H9 (cell line): Measurements from ENCODE around the gene MGAT4A. TPM values are rescaled to one million over a fixed set of nuclear protein-coding genes. Genes with fewer than 3 reads are reported as not detected.

Source experiments
- DNase-seq: peaks from one replicate; pipeline ENCODE4 v3.0.0-alpha.2; 2017
- H2AFZ ChIP-seq: one replicate; pipeline ENCODE4 v1.6.1; 2013; ENCODE audit warnings: mild to moderate bottlenecking, low read length, control low read depth, moderate library complexity
- H2AK5ac ChIP-seq: 2 replicates; pipeline ENCODE4 v1.6.1; 2013; ENCODE audit warnings: low read length, control low read depth, mixed read lengths; ENCODE audit not compliant: insufficient read length
- H2BK120ac ChIP-seq: one replicate; pipeline ENCODE4 v1.6.1; 2013; ENCODE audit warnings: low read depth, mild to moderate bottlenecking, low read length, control low read depth, inconsistent platforms; ENCODE audit not compliant: poor library complexity, severe bottlenecking
- H2BK12ac ChIP-seq: 2 replicates; pipeline ENCODE4 v1.6.1; 2013; ENCODE audit warnings: low read length, control low read depth, mixed read lengths, low read depth; ENCODE audit not compliant: insufficient read length
- H2BK15ac ChIP-seq: 2 replicates; pipeline ENCODE4 v1.6.1; 2013; ENCODE audit warnings: low read depth, low read length, control low read depth
- H2BK20ac ChIP-seq: one replicate; pipeline ENCODE4 v1.6.1; 2013; ENCODE audit warnings: low read depth, mild to moderate bottlenecking, low read length, control low read depth, inconsistent platforms; ENCODE audit not compliant: poor library complexity, severe bottlenecking
- H2BK5ac ChIP-seq: 2 replicates; pipeline ENCODE4 v1.6.1; 2013; ENCODE audit warnings: low read length, control low read depth, mixed read lengths; ENCODE audit not compliant: insufficient read length
- H3K14ac ChIP-seq: 2 replicates; pipeline ENCODE4 v1.6.1; 2013; ENCODE audit warnings: low read length, control low read depth; ENCODE audit not compliant: insufficient read depth
- H3K18ac ChIP-seq: 2 replicates; pipeline ENCODE4 v1.6.1; 2013; ENCODE audit warnings: low read depth, mild to moderate bottlenecking, mixed read lengths, low read length, control low read depth; ENCODE audit not compliant: insufficient read length
- H3K23ac ChIP-seq: 2 replicates; pipeline ENCODE4 v1.6.1; 2013; ENCODE audit warnings: low read length, control low read depth, mixed read lengths, low read depth; ENCODE audit not compliant: insufficient read length
- H3K23me2 ChIP-seq: 2 replicates; pipeline ENCODE4 v1.6.1; 2013; ENCODE audit warnings: low read depth, mild to moderate bottlenecking, mixed read lengths, low read length, control low read depth; ENCODE audit not compliant: insufficient read length, poor library complexity, severe bottlenecking
- H3K27ac ChIP-seq: 2 replicates; pipeline ENCODE4 v1.5.1; 2013; ENCODE audit warnings: low read length, control low read depth, mixed read lengths, low read depth; ENCODE audit not compliant: insufficient read length
- H3K27me3 ChIP-seq: 2 replicates; pipeline ENCODE4 v1.6.1; 2013; ENCODE audit warnings: low read length, control low read depth, inconsistent platforms; ENCODE audit not compliant: insufficient read depth
- H3K4ac ChIP-seq: 2 replicates; pipeline ENCODE4 v1.6.1; 2013; ENCODE audit warnings: low read depth, mild to moderate bottlenecking, control low read depth, inconsistent platforms, low read length, moderate library complexity
- H3K4me1 ChIP-seq: 2 replicates; pipeline ENCODE4 v1.6.1; 2013; ENCODE audit warnings: low read length, control low read depth, inconsistent platforms; ENCODE audit not compliant: insufficient read depth
- H3K4me2 ChIP-seq: 2 replicates; pipeline ENCODE4 v1.6.1; 2013; ENCODE audit warnings: low read length, control low read depth, mixed read lengths; ENCODE audit not compliant: insufficient read length, insufficient read depth
- H3K56ac ChIP-seq: 2 replicates; pipeline ENCODE4 v1.6.1; 2013; ENCODE audit warnings: low read depth, mild to moderate bottlenecking, mixed read lengths, low read length, control low read depth; ENCODE audit not compliant: insufficient read length
- H3K79me1 ChIP-seq: 2 replicates; pipeline ENCODE4 v1.6.1; 2013; ENCODE audit warnings: low read depth, mild to moderate bottlenecking, moderate library complexity, low read length, control low read depth, inconsistent platforms; ENCODE audit not compliant: insufficient read depth, poor library complexity, severe bottlenecking
- H3K79me2 ChIP-seq: 2 replicates; pipeline ENCODE4 v1.6.1; 2013; ENCODE audit warnings: low read length, control low read depth, inconsistent platforms; ENCODE audit not compliant: insufficient read depth
- H3K9ac ChIP-seq: 2 replicates; pipeline ENCODE4 v1.6.1; 2013; ENCODE audit warnings: low read length, control low read depth, mixed read lengths; ENCODE audit not compliant: insufficient read length; ENCODE audit errors: extremely low read depth
- H3K9me3 ChIP-seq: one replicate; pipeline ENCODE4 v1.6.1; 2013; ENCODE audit warnings: low read depth, low read length, inconsistent platforms; ENCODE audit not compliant: control insufficient read depth
- H3T11ph ChIP-seq: one replicate; pipeline ENCODE4 v1.6.1; 2013; ENCODE audit warnings: mild to moderate bottlenecking, low read length, control low read depth, inconsistent platforms
- H4K20me1 ChIP-seq: one replicate; pipeline ENCODE4 v1.6.1; 2013; ENCODE audit not compliant: control insufficient read depth, insufficient read length, insufficient read depth
- H4K5ac ChIP-seq: 2 replicates; pipeline ENCODE4 v1.6.1; 2013; ENCODE audit warnings: low read depth, mild to moderate bottlenecking, mixed read lengths, low read length, control low read depth; ENCODE audit not compliant: insufficient read length
- H4K8ac ChIP-seq: replicated peaks from 2 replicates; pipeline ENCODE4 v1.6.1; 2013; ENCODE audit warnings: low read length, control low read depth, mixed read lengths, low read depth; ENCODE audit not compliant: insufficient read length
- H4K91ac ChIP-seq: 2 replicates; pipeline ENCODE4 v1.6.1; 2013; ENCODE audit warnings: low read depth, mild to moderate bottlenecking, moderate library complexity, mixed read lengths, low read length, control low read depth; ENCODE audit not compliant: insufficient read length
- H3K27ac Mint-ChIP-seq, 3 experiments: 2 replicates in 2 of 3; 3 replicates in 1 of 3; pipeline ENCODE4 v1.8.0; 2020 to 2021; ENCODE audit warnings: mixed read lengths in 3 of 3, mild to moderate bottlenecking in 1 of 3, moderate library complexity in 1 of 3
- H3K27me3 Mint-ChIP-seq: 2 replicates; pipeline ENCODE4 v1.8.0; 2021; ENCODE audit warnings: low read depth, mild to moderate bottlenecking, moderate library complexity, mixed read lengths
- H3K36me3 Mint-ChIP-seq, 3 experiments: 2 replicates in 2 of 3; 3 replicates in 1 of 3; pipeline ENCODE4 v1.8.0; 2020 to 2021; ENCODE audit warnings: low read depth in 3 of 3, mixed read lengths in 3 of 3; ENCODE audit not compliant: insufficient read depth in 1 of 3
- H3K4me1 Mint-ChIP-seq, 2 experiments: 2 replicates each; pipeline ENCODE4 v1.8.0; 2020; ENCODE audit warnings: mixed read lengths in 2 of 2
- H3K4me3 Mint-ChIP-seq, 2 experiments: 2 replicates in 1 of 2; 3 replicates in 1 of 2; pipeline ENCODE4 v1.8.0; 2020 to 2021; ENCODE audit warnings: mild to moderate bottlenecking in 2 of 2, mixed read lengths in 2 of 2, moderate library complexity in 1 of 2
- H3K9me3 Mint-ChIP-seq, 2 experiments: 2 replicates in 1 of 2; 3 replicates in 1 of 2; pipeline ENCODE4 v1.8.0; 2020; ENCODE audit warnings: mild to moderate bottlenecking in 2 of 2, mixed read lengths in 2 of 2, moderate library complexity in 1 of 2
- CTCF ChIP-seq: fragments of 200-600 bp; sonication (generic); conservative IDR thresholded peaks from 3 replicates; pipeline ENCODE4 v1.8.0; 2021; ENCODE audit warnings: antibody characterized with exemption, mild to moderate bottlenecking
- WGBS: extraction: QIAGEN DNeasy Blood & Tissue Kit; methylation state at CpG from one replicate; pipeline ENCODE4 v1.1.7; 2013; ENCODE audit warnings: missing lambda C conversion rate, low lambda C conversion rate, mixed read lengths; ENCODE audit not compliant: insufficient read length; ENCODE audit errors: extremely low coverage; 5-methylcytosine and 5-hydroxymethylcytosine counted together
- total RNA-seq: library from RNA; stranded (reverse); gene quantifications from 2 replicates; pipeline ENCODE4 v1.2.1, GENCODE V29; 2021

The MGAT4A gene
- total RNA-seq, 1 experiment from 2014 or later: 3.5 TPM

GRCh38 chr2:98701230-98701629, 29.7 kb downstream of the MGAT4A start:
- H3K27ac ChIP-seq: no peak overlapping the region
- H2BK12ac ChIP-seq: no peak overlapping the region
- no peak overlapping the region for H3K4me2 ChIP-seq
- H4K8ac ChIP-seq: no peak overlapping the region
- H3K79me2 ChIP-seq: no peaks in the 10 kb centered on the region
- no peaks in the 10 kb centered on the region for H3K9me3 ChIP-seq
- no peak overlapping the region for H3K4ac ChIP-seq
- no peaks in the 10 kb centered on the region for H3K4me1 ChIP-seq
- Mint-ChIP-seq H3K36me3 (no peaks in the 10 kb centered on the region; a peak in 1 of 7 replicates), H3K27ac (no peak overlapping the region), H3K4me3 (no peak overlapping the region), H3K9me3 (no peaks in the 10 kb centered on the region), H3K4me1 (no peaks in the 10 kb centered on the region), H3K27me3 (no peaks in the 10 kb centered on the region; the same call in 1 of the 2 replicates)
- H3K9ac ChIP-seq: no peak overlapping the region
- no peak overlapping the region for H3T11ph ChIP-seq
- no peak overlapping the region for H3K56ac ChIP-seq
- H3K14ac ChIP-seq: no peak overlapping the region
- no peaks in the 10 kb centered on the region for H3K79me1 ChIP-seq
- no peak overlapping the region for H2BK5ac ChIP-seq
- no peaks in the 10 kb centered on the region for H3K27me3 ChIP-seq
- no peaks in the 10 kb centered on the region for H3K23me2 ChIP-seq
- no peak overlapping the region for H2BK120ac ChIP-seq
- no peak overlapping the region for H4K5ac ChIP-seq
- H2BK20ac ChIP-seq: no peak overlapping the region
- H3K23ac ChIP-seq: no peak overlapping the region
- no peaks in the 10 kb centered on the region for H4K20me1 ChIP-seq
- H2BK15ac ChIP-seq: no peak overlapping the region
- no peak overlapping the region for H4K91ac ChIP-seq
- no peak for DNase-seq
- no peak overlapping the region for H2AK5ac ChIP-seq
- no peak for TF ChIP-seq CTCF
- WGBS: no CpG with 5 or more reads among the region's 1 CpG
- H2AFZ ChIP-seq: no peak overlapping the region
- H3K18ac ChIP-seq: no peak overlapping the region
